GM20000 (cell line): ENCODE results near the gene B3GNT3.
"Not testable (repeated sequence)": the region's sequence is repeated elsewhere in the genome, so short reads cannot be mapped to it uniquely, and the experiment has no call there.

ENCODE experiments used
- DNase-seq: peaks from one replicate; pipeline ENCODE4 v3.0.0; 2012; ENCODE audit warnings: low spot score
- TF ChIP-seq, protein P1 (sequence below): IDR thresholded peaks from 2 replicates; pipeline ENCODE4 v1.5.1; 2012; ENCODE audit warnings: mild to moderate bottlenecking, control low read depth; ENCODE audit errors: extremely low read depth, missing control alignments

Gene B3GNT3

DNA sequence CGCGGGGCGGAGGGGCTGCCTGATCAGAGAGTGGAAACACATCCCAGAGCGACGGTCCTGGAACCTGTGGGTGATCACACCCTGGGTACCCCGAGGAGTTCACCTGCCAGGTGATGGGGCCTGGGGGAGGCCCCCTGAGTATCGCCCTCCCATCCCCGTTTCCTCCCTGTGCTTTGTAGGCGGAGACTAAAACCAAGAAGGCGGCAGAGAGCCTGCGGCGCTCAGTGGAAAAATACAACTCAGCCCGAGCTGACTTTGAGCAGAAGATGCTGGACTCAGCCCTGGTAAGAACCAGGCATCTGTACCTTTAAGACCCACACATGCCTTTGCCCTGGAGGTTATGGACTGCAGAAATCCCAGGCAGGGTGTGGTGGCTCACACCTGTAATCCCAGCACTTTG lies 24.3 kb upstream of the B3GNT3 start:
- TF ChIP-seq, protein P1, sequence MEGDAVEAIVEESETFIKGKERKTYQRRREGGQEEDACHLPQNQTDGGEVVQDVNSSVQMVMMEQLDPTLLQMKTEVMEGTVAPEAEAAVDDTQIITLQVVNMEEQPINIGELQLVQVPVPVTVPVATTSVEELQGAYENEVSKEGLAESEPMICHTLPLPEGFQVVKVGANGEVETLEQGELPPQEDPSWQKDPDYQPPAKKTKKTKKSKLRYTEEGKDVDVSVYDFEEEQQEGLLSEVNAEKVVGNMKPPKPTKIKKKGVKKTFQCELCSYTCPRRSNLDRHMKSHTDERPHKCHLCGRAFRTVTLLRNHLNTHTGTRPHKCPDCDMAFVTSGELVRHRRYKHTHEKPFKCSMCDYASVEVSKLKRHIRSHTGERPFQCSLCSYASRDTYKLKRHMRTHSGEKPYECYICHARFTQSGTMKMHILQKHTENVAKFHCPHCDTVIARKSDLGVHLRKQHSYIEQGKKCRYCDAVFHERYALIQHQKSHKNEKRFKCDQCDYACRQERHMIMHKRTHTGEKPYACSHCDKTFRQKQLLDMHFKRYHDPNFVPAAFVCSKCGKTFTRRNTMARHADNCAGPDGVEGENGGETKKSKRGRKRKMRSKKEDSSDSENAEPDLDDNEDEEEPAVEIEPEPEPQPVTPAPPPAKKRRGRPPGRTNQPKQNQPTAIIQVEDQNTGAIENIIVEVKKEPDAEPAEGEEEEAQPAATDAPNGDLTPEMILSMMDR, result no peak
- DNase-seq, result no peak

DNA sequence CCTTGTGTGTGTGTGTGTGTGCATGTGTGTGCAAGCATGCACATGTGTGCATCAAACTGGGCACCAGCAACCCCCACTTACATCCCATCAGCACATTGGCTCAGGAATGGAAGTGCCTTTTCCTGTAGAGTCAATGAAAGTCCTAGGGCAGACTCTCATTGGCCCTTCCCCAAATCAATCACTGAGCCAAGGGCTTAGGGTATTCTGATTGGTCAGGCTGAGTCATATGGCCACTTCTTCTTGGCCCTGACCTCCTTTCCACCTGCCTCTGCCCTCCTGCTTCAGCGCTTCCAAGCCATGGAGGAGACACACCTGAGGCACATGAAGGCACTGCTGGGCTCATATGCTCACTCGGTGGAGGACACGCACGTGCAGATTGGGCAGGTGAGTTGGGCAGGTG lies 22.8 kb upstream of the B3GNT3 start:
- DNase-seq, result no peak

DNA sequence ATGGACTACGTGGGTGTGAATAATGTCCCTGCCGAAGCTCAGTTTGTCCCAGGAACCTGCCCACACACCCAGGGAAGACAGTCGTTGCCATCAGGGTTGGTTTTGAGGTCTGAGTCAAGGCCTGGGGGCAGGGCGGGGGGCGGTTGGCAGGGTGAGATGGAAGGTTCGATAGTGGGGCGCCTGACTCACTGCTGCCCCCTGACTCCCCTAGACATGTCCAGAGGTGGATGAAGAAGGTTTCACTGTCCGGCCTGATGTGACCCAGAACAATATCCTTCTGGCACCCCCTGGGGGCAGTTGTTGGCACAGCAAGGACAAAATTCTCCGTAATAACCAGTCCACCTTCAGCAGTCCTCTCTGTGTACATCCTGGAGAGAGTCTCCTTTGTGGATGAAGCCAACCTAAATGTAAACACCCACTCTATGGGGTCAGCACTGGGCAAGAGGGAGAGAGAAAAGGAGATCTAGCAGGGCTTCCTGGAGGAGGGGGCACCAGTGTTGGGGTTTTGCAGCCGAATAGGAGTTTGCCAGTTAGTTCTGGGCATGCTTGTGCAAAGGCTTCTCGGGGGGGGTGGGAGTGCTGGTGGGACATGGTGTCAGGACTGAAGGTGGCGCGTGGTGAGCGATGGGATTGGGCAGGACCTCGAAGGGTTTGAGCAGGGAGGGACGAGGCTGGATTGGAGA lies 19.6 kb upstream of the B3GNT3 start:
- no peak for DNase-seq
- TF ChIP-seq, protein P1, result peak; percentile 35

More for the DNA sequence above, 22.8 kb upstream of the B3GNT3 start:
- TF ChIP-seq, protein P1, result no peak

DNA sequence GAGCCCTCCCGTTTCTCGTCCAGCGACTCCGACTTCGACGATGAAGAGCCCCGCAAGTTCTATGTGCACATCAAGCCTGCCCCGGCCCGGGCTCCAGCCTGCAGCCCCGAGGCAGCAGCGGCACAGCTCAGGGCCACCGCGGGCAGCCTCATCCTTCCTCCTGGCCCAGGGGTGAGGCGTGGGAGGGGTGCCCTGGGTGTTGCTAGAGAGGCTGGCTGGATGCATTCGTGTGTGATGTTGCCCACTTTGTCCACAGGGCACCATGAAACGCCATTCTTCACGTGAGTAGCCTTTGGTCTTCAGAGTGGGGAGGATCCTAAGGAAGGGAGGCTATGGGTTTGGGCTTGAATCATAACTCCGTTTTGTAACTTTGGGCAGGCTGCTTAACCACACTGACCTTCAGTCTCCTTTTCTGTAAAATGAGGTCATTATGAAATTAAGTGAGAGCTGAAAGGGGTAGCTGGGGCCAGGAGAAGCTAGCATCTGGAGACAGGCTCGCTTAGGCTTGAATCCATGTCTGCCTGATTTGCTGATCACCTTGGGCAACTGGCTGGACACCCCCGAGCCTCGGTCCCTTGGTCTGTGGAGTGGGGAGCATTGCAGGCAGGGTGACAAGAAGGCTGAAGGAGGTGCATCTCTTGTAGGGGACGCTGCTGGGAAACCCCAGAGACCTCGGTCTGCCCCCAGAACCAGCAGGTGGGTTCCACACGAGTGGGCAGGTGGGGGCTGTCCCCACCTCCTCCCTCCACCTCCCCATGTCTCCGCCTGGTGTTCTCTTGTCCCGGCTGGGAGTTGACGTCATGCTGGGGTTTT lies 18.7 kb upstream of the B3GNT3 start:
- DNase-seq, result peak; percentile 94
- TF ChIP-seq, protein P1, result no peak

GRCh38 chr19:17777840-17778239 lies 17.1 kb upstream of the B3GNT3 start:
- not testable (repeated sequence) for DNase-seq

DNA sequence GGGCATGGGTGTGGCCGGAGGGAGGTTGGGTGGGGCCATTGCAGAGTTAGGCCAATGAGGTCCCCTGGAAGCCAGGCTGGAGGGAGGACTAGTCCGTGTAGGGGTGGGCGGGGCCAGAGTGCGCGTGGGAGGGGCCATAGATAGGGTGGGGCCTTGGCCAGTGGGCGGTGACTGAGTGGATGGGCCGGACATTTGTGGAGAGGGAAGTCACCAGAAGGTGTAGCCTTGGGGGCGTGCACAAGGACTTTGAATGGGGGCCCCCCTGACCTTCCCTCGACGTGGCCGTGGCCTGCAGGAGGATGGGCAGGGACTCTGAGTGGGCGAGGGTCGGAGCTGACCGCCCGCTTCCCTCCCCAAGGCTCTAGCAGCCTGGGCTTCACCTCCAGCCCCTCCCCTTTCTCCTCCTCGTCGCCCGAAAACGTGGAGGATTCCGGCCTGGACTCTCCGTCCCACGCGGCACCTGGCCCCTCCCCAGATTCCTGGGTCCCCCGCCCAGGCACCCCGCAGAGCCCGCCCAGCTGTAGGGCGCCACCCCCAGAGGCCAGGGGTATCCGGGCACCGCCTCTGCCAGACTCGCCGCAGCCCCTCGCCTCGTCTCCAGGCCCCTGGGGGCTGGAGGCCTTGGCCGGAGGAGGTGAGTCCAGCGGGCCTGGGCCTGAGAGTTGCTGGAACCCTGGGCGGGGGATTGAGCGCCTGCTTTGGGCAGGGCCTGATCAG lies 16.5 kb upstream of the B3GNT3 start:
- peak; percentile 74 for DNase-seq
- TF ChIP-seq, protein P1, result no peak

DNA sequence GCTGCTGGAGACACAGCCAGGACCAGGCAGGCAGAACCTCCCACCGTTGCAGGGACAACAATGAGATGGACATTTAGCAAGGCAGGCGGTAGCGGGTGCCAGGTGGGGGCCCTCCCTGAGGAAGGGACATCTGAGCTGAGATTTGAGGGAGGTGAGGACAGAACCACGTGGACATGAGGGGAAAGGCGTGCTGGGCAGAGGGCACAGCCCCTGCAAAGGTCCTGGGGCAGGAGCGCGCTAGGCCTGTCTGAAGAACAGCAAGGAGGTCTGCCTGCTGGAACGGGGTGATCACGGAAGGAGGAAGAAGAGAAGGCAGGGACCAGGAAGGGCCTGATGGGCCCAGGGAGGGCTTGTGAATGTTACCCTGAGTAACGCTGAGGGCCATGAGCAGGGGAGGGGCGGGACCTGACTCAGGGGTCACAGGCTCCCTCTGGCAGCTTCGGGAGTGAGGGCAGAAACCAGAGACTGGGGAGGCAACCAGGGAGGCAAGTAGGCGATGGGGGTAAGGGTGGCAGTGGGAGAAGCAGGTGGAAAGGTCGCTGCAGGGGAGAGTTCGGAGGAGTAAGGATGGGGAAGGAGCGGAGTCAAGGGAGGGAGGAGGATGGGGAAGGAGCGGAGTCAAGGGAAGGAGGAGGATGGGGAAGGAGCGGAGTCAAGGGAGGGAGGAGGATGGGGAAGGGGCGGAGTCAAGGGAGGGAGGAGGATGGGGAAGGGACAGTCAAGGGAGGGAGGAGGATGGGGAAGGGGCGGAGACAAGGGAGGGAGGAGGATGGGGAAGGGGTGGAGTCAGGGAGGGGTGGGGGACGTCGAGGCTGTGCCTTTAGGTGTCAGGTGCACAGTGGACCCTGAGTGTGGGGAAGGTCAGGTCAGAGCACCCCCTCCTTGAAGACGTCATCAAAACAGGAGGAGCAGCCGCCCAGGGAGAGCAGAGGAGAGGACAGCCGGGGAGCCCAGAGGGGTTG lies 15.7 kb upstream of the B3GNT3 start:
- no peak for DNase-seq
- TF ChIP-seq, protein P1, result no peak
